Vagina (tissue), 2 donors: ENCODE measurements around the gene TPH1.

Experiments
- POLR2A ChIP-seq, 2 donors: fragments of 450-650 bp; IDR thresholded peaks; one replicate each; pipeline ENCODE4 v1.6.1; 2017; ENCODE audit warnings: antibody characterized with exemption in 2 of 2, mild to moderate bottlenecking in 2 of 2, moderate library complexity in 2 of 2
- POLR2AphosphoS5 ChIP-seq, 2 donors: sonication (generic); formaldehyde crosslinking; IDR thresholded peaks; one replicate each; pipeline ENCODE4 v1.9.0; 2017; ENCODE audit warnings: antibody characterized with exemption in 2 of 2, mild to moderate bottlenecking in 2 of 2, low read depth in 1 of 2; ENCODE audit not compliant: insufficient read depth in 1 of 2
- TF ChIP-seq, protein P1 (sequence below), 3 experiments: fragments of 450-650 bp in 2 of 3; fragments of 200-600 bp in 1 of 3; sonication (generic) in 1 of 3; IDR thresholded peaks; one replicate each; pipeline ENCODE4 v1.5.1; 2017 to 2019; ENCODE audit warnings: antibody characterized with exemption in 3 of 3, mild to moderate bottlenecking in 2 of 3, moderate library complexity in 2 of 3

- TF ChIP-seq POLR2A (IDR thresholded peaks at IDR 0.05), result no peak
- TF ChIP-seq, protein P1, sequence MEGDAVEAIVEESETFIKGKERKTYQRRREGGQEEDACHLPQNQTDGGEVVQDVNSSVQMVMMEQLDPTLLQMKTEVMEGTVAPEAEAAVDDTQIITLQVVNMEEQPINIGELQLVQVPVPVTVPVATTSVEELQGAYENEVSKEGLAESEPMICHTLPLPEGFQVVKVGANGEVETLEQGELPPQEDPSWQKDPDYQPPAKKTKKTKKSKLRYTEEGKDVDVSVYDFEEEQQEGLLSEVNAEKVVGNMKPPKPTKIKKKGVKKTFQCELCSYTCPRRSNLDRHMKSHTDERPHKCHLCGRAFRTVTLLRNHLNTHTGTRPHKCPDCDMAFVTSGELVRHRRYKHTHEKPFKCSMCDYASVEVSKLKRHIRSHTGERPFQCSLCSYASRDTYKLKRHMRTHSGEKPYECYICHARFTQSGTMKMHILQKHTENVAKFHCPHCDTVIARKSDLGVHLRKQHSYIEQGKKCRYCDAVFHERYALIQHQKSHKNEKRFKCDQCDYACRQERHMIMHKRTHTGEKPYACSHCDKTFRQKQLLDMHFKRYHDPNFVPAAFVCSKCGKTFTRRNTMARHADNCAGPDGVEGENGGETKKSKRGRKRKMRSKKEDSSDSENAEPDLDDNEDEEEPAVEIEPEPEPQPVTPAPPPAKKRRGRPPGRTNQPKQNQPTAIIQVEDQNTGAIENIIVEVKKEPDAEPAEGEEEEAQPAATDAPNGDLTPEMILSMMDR (IDR thresholded peaks at IDR 0.05), result no peak
- TF ChIP-seq POLR2AphosphoS5 (IDR thresholded peaks at IDR 0.05; ENCODE audit: insufficient read depth in 1 of 2, low read depth in 1 of 2), result no peak
Measured at GRCh38 chr11:18064450-18065054, 18.5 kb upstream of the TPH1 start.
